H1 (cell line): ENCODE data around the gene ACACA. TPM values are rescaled to one million over a fixed set of nuclear protein-coding genes. Genes with fewer than 3 reads are reported as not detected.

Experiments used
- CTCF ChIA-PET: fragments of 300-600 bp; sonication (Branson Sonifier 250); formaldehyde crosslinking; loops from one replicate; lab custom pipeline; 2021; ENCODE audit not compliant: partially characterized antibody; lab: Charles Lee
- POLR2A ChIA-PET: fragments of 300-600 bp; sonication (Branson Sonifier 250); formaldehyde crosslinking; loops from one replicate; lab custom pipeline; 2021; ENCODE audit warnings: inconsistent platforms; ENCODE audit not compliant: partially characterized antibody; lab: Charles Lee
- DNase-seq, 2 experiments: peaks; one replicate each; pipeline versions ENCODE4 v3.0.0 to v3.0.0-alpha.2; 2010 to 2022; ENCODE audit warnings: low spot score in 2 of 2, low read depth in 1 of 2, mixed read lengths in 1 of 2
- FAIRE-seq: peaks from 2 replicates; lab custom pipeline; 2011; peaks lifted over from hg19 to GRCh38; lab: Jason Lieb, UNC
- H2AFZ ChIP-seq: 2 replicates; pipeline ENCODE4 v1.8.1; 2012; ENCODE audit warnings: low read length, inconsistent platforms
- H2AK5ac ChIP-seq: 2 replicates; pipeline ENCODE4 v1.6.1; 2013; ENCODE audit warnings: low read depth, low read length
- H2BK120ac ChIP-seq: replicated peaks from 2 replicates; pipeline ENCODE3; 2013; ENCODE audit warnings: low read depth, low read length, inconsistent platforms
- H2BK12ac ChIP-seq: 2 replicates; pipeline ENCODE4 v1.6.1; 2013; ENCODE audit warnings: low read depth, low read length
- H2BK15ac ChIP-seq: 2 replicates; pipeline ENCODE4 v1.6.1; 2013; ENCODE audit warnings: low read length
- H2BK20ac ChIP-seq: 2 replicates; pipeline ENCODE4 v1.6.1; 2013; ENCODE audit warnings: low read length
- H2BK5ac ChIP-seq: 2 replicates; pipeline ENCODE4 v1.6.1; 2013; ENCODE audit warnings: low read depth, low read length
- H3K14ac ChIP-seq: 2 replicates; pipeline ENCODE4 v1.6.1; 2013; ENCODE audit warnings: inconsistent platforms; ENCODE audit not compliant: insufficient read length
- H3K18ac ChIP-seq: 2 replicates; pipeline ENCODE4 v1.6.1; 2013; ENCODE audit warnings: low read length; ENCODE audit errors: extremely low read depth
- H3K23ac ChIP-seq: 2 replicates; pipeline ENCODE4 v1.6.1; 2013; ENCODE audit warnings: inconsistent platforms; ENCODE audit not compliant: insufficient read length
- H3K23me2 ChIP-seq: 2 replicates; pipeline ENCODE4 v1.6.1; 2013; ENCODE audit warnings: low read depth, low read length
- H3K27ac ChIP-seq: 2 replicates; pipeline ENCODE4 v1.6.1; 2011; ENCODE audit warnings: low read depth, low read length, inconsistent platforms
- H3K27me3 ChIP-seq, 4 experiments: replicated peaks in 1 of 4; 1 replicate in 1 of 4; 2 replicates in 3 of 4; pipeline versions ENCODE4 v1.6.1 to v1.8.1; 2011 to 2013; ENCODE audit warnings: low read length in 3 of 4, mild to moderate bottlenecking in 3 of 4, inconsistent platforms in 2 of 4, mixed read lengths in 2 of 4, moderate library complexity in 1 of 4; ENCODE audit not compliant: control insufficient read depth in 3 of 4, insufficient read depth in 3 of 4; ENCODE audit errors: extremely low read depth in 1 of 4
- H3K36me3 ChIP-seq, 4 experiments: 2 replicates each; pipeline versions ENCODE4 v1.6.1 to v1.8.1; 2011 to 2013; ENCODE audit warnings: mild to moderate bottlenecking in 4 of 4, low read length in 3 of 4, moderate library complexity in 2 of 4, control low read depth in 1 of 4, inconsistent platforms in 1 of 4; ENCODE audit not compliant: insufficient read depth in 4 of 4, control insufficient read depth in 2 of 4
- H3K4ac ChIP-seq: replicated peaks from 2 replicates; pipeline ENCODE3; 2013; ENCODE audit warnings: low read length, low read depth, mixed read lengths, inconsistent platforms; ENCODE audit not compliant: insufficient read length
- H3K4me1 ChIP-seq, 4 experiments: replicated peaks in 1 of 4; 1 replicate in 1 of 4; 2 replicates in 3 of 4; pipeline versions ENCODE4 v1.6.1 to v1.8.1; 2011 to 2013; ENCODE audit warnings: low read length in 3 of 4, inconsistent platforms in 2 of 4, mixed read lengths in 1 of 4; ENCODE audit not compliant: insufficient read depth in 4 of 4, control insufficient read depth in 3 of 4
- H3K4me2 ChIP-seq, 2 experiments: 2 replicates each; pipeline versions ENCODE4 v1.6.1 to v1.8.1; 2011 to 2013; ENCODE audit warnings: low read depth in 2 of 2, low read length in 2 of 2, control low read depth in 1 of 2, inconsistent platforms in 1 of 2, mild to moderate bottlenecking in 1 of 2; ENCODE audit not compliant: insufficient read depth in 1 of 2
- H3K4me3 ChIP-seq, 4 experiments: fragments of 200-600, 300-600 bp in 1 of 4; sonication (generic), shearing (Covaris generic), sonication (Bioruptor Twin) in 1 of 4; 2 replicates each; pipeline versions ENCODE4 v1.5.1 to v1.8.1; 2011 to 2016; ENCODE audit warnings: low read length in 4 of 4, low read depth in 3 of 4, control low read depth in 2 of 4, inconsistent platforms in 2 of 4, mild to moderate bottlenecking in 2 of 4, mixed read lengths in 1 of 4, moderate library complexity in 1 of 4; ENCODE audit not compliant: insufficient read depth in 2 of 4; ENCODE audit errors: extremely low read depth in 1 of 4
- H3K56ac ChIP-seq: replicated peaks from 2 replicates; pipeline ENCODE3; 2013; ENCODE audit warnings: low read depth, mild to moderate bottlenecking, mixed read lengths, low read length, inconsistent platforms; ENCODE audit not compliant: insufficient read length
- H3K79me1 ChIP-seq: 2 replicates; pipeline ENCODE4 v1.6.1; 2013; ENCODE audit warnings: low read depth, low read length, control low read depth
- H3K79me2 ChIP-seq, 2 experiments: 2 replicates each; pipeline versions ENCODE4 v1.6.1 to v1.8.1; 2012 to 2013; ENCODE audit warnings: low read length in 2 of 2, mild to moderate bottlenecking in 2 of 2, inconsistent platforms in 1 of 2; ENCODE audit not compliant: insufficient read depth in 2 of 2, control insufficient read depth in 1 of 2
- H3K9ac ChIP-seq, 4 experiments: replicated peaks in 1 of 4; 1 replicate in 1 of 4; 2 replicates in 3 of 4; pipeline versions ENCODE4 v1.6.1 to v1.8.1; 2011 to 2013; ENCODE audit warnings: low read depth in 3 of 4, low read length in 3 of 4, control low read depth in 2 of 4, mild to moderate bottlenecking in 2 of 4, moderate library complexity in 2 of 4, inconsistent platforms in 1 of 4; ENCODE audit errors: extremely low read depth in 1 of 4
- H3K9me3 ChIP-seq, 2 experiments: 2 replicates each; pipeline versions ENCODE4 v1.6.1 to v1.8.1; 2012 to 2013; ENCODE audit warnings: mild to moderate bottlenecking in 2 of 2, moderate library complexity in 2 of 2, control low read depth in 1 of 2, inconsistent platforms in 1 of 2, low read depth in 1 of 2, low read length in 1 of 2, mixed read lengths in 1 of 2; ENCODE audit not compliant: insufficient read depth in 2 of 2
- H4K20me1 ChIP-seq, 2 experiments: replicated peaks in 1 of 2; 2 replicates each; pipeline versions ENCODE3 to v1.8.1; 2011 to 2013; ENCODE audit warnings: inconsistent platforms in 2 of 2, low read length in 2 of 2, mild to moderate bottlenecking in 1 of 2; ENCODE audit not compliant: insufficient read depth in 2 of 2, control insufficient read depth in 1 of 2
- H4K5ac ChIP-seq: 2 replicates; pipeline ENCODE4 v1.6.1; 2013; ENCODE audit warnings: low read length, low read depth, mixed read lengths, inconsistent platforms; ENCODE audit not compliant: insufficient read length
- H4K8ac ChIP-seq: 2 replicates; pipeline ENCODE4 v1.8.0; 2013; ENCODE audit warnings: mild to moderate bottlenecking, moderate library complexity, low read length, inconsistent platforms; ENCODE audit not compliant: insufficient read depth; ENCODE audit errors: extremely low read depth
- H4K91ac ChIP-seq: replicated peaks from 2 replicates; pipeline ENCODE3; 2013; ENCODE audit warnings: low read length, mixed read lengths, inconsistent platforms; ENCODE audit not compliant: insufficient read length
- EZH2 ChIP-seq: fragments of 200-600 bp; sonication (generic); IDR thresholded peaks from 2 replicates; pipeline ENCODE4 v1.7.1; 2012; ENCODE audit warnings: low read depth, mild to moderate bottlenecking, moderate library complexity, low read length, inconsistent platforms; ENCODE audit not compliant: severe bottlenecking
- SP1 ChIP-seq: IDR thresholded peaks from 2 replicates; pipeline ENCODE4 v1.6.1; 2011; ENCODE audit warnings: low read depth, low read length
- TEAD4 ChIP-seq: IDR thresholded peaks from 2 replicates; pipeline ENCODE4 v1.6.1; 2012; ENCODE audit warnings: low read depth, low read length, inconsistent platforms, mixed read lengths
- WGBS, 2 experiments: shearing (Covaris generic) in 1 of 2; methylation state at CpG; one replicate each; pipeline versions ENCODE4 v1.1.6 to v1.1.7; 2013 to 2015; ENCODE audit warnings: low lambda C conversion rate in 2 of 2, mixed read lengths in 2 of 2, inconsistent platforms in 1 of 2, low coverage in 1 of 2, missing lambda C conversion rate in 1 of 2; ENCODE audit not compliant: insufficient replicate concordance in 2 of 2, insufficient coverage in 1 of 2, insufficient read length in 1 of 2; ENCODE audit errors: extremely low coverage in 1 of 2, missing lambda C conversion rate in 1 of 2; 5-methylcytosine and 5-hydroxymethylcytosine counted together
- polyA plus RNA-seq, 7 experiments: library from polyadenylated mRNA; depleted of rRNA in 3 of 7; stranded (reverse) in 5 of 7; unstranded in 2 of 7; fragments of >200 nt in 5 of 7; fragments of 200-250 nt in 2 of 7; gene quantifications; 1 replicate in 5 of 7; 2 replicates in 1 of 7; 4 replicates in 1 of 7; pipeline versions ENCODE4 v1.2.1 to v1.2.3, GENCODE V29; 2011 to 2013; ENCODE audit warnings: missing spikeins in 2 of 7, mixed read lengths in 2 of 7
- total RNA-seq: library from RNA; stranded (reverse); fragmentation: NEBNext Ultra II Directional; extraction: Animal tissue kit (Norgen Biotek cat#: 25700); gene quantifications from 2 replicates; pipeline ENCODE4 v1.2.1, GENCODE V29; 2021

ACACA gene
- total and polyA plus RNA-seq, 2 of the 8 experiments (the other 6 are each of a cell fraction or from before 2014, with no cell fraction given) = 74.0 to 160 TPM

- no peak overlapping the region for H2BK15ac ChIP-seq
- no peaks in the 10 kb centered on the region for H3K79me1 ChIP-seq
- no peak overlapping the region for H2BK12ac ChIP-seq
- no peak overlapping the region for H2BK5ac ChIP-seq
- peaks cover 2 to 39% (median 7%) of the 10 kb centered on the region in 4 experiments; a peak in 5 of 8 replicates for H3K36me3 ChIP-seq
- H3K18ac ChIP-seq = no peak overlapping the region
- H3K4me2 ChIP-seq = peak overlapping the region; percentile 1 to 39; a peak in 2 of 4 replicates
- no peak overlapping the region for H4K8ac ChIP-seq
- H4K5ac ChIP-seq = peak overlapping the region; percentile 46
- 66% methylated on average over 5 of the region's 5 CpGs; no CpG with 5 or more reads in 1 of the 2 experiments for WGBS, 2 experiments
- H3K4me3 ChIP-seq = peak overlapping the region in 1 of 4 experiments; percentile 6; a peak in 1 of 8 replicates
- no peak overlapping the region for H3K23ac ChIP-seq
- H3K4me1 ChIP-seq = peaks cover under 1 to 14% (median 10%) of the 10 kb centered on the region in 4 experiments; a peak in 5 of 7 replicates
- DNase-seq (no peak), FAIRE-seq (no peak)
- H2AK5ac ChIP-seq = no peak overlapping the region
- H3K4ac ChIP-seq = no peak overlapping the region
- H2BK120ac ChIP-seq = no peak overlapping the region
- no peak overlapping the region for H2BK20ac ChIP-seq
- H4K91ac ChIP-seq = no peak overlapping the region
- peak overlapping the region; percentile 23; the same call in 1 of the 2 replicates for H3K27ac ChIP-seq
- H3K56ac ChIP-seq = no peak overlapping the region
- no peak overlapping the region for H2AFZ ChIP-seq
- CTCF ChIA-PET = interaction anchor here (1.5 to 2.5 kb wide), 3 partner anchors 10 to 45 kb away, joined by 5 to 7 read pairs (median 7); no protein-coding TSS in a partner anchor
- no peak overlapping the region for H3K14ac ChIP-seq
- H3K9ac ChIP-seq = no peak overlapping the region
- H4K20me1 ChIP-seq = no peaks in the 10 kb centered on the region
- no peaks in the 10 kb centered on the region for H3K9me3 ChIP-seq
- H3K23me2 ChIP-seq = no peaks in the 10 kb centered on the region
- TF ChIP-seq TEAD4 = peak; percentile 49
- TF ChIP-seq SP1 = 0 out of 2 replicates have a peak, but pooled peaks have one; percentile 37
- no peak for TF ChIP-seq EZH2
- no peaks in the 10 kb centered on the region for H3K79me2 ChIP-seq
- POLR2A ChIA-PET = no interaction called here
- no peaks in the 10 kb centered on the region for H3K27me3 ChIP-seq
Measured at GRCh38 chr17:37219876-37220606, 186.6 kb downstream of the ACACA start.
